H9 (cell line): ENCODE results near the gene ENPP5. TPM values are rescaled to one million over a fixed set of nuclear protein-coding genes. Genes with fewer than 3 reads are reported as not detected.

Experiments
- DNase-seq: peaks from one replicate; pipeline ENCODE4 v3.0.0-alpha.2; 2017
- H2AFZ ChIP-seq: one replicate; pipeline ENCODE4 v1.6.1; 2013; ENCODE audit warnings: mild to moderate bottlenecking, low read length, control low read depth, moderate library complexity
- H2AK5ac ChIP-seq: 2 replicates; pipeline ENCODE4 v1.6.1; 2013; ENCODE audit warnings: low read length, control low read depth, mixed read lengths; ENCODE audit not compliant: insufficient read length
- H2BK120ac ChIP-seq: one replicate; pipeline ENCODE4 v1.6.1; 2013; ENCODE audit warnings: low read depth, mild to moderate bottlenecking, low read length, control low read depth, inconsistent platforms; ENCODE audit not compliant: poor library complexity, severe bottlenecking
- H2BK12ac ChIP-seq: 2 replicates; pipeline ENCODE4 v1.6.1; 2013; ENCODE audit warnings: low read length, control low read depth, mixed read lengths, low read depth; ENCODE audit not compliant: insufficient read length
- H2BK15ac ChIP-seq: 2 replicates; pipeline ENCODE4 v1.6.1; 2013; ENCODE audit warnings: low read depth, low read length, control low read depth
- H2BK20ac ChIP-seq: one replicate; pipeline ENCODE4 v1.6.1; 2013; ENCODE audit warnings: low read depth, mild to moderate bottlenecking, low read length, control low read depth, inconsistent platforms; ENCODE audit not compliant: poor library complexity, severe bottlenecking
- H2BK5ac ChIP-seq: 2 replicates; pipeline ENCODE4 v1.6.1; 2013; ENCODE audit warnings: low read length, control low read depth, mixed read lengths; ENCODE audit not compliant: insufficient read length
- H3K14ac ChIP-seq: 2 replicates; pipeline ENCODE4 v1.6.1; 2013; ENCODE audit warnings: low read length, control low read depth; ENCODE audit not compliant: insufficient read depth
- H3K18ac ChIP-seq: 2 replicates; pipeline ENCODE4 v1.6.1; 2013; ENCODE audit warnings: low read depth, mild to moderate bottlenecking, mixed read lengths, low read length, control low read depth; ENCODE audit not compliant: insufficient read length
- H3K23ac ChIP-seq: 2 replicates; pipeline ENCODE4 v1.6.1; 2013; ENCODE audit warnings: low read length, control low read depth, mixed read lengths, low read depth; ENCODE audit not compliant: insufficient read length
- H3K23me2 ChIP-seq: 2 replicates; pipeline ENCODE4 v1.6.1; 2013; ENCODE audit warnings: low read depth, mild to moderate bottlenecking, mixed read lengths, low read length, control low read depth; ENCODE audit not compliant: insufficient read length, poor library complexity, severe bottlenecking
- H3K27ac ChIP-seq: 2 replicates; pipeline ENCODE4 v1.5.1; 2013; ENCODE audit warnings: low read length, control low read depth, mixed read lengths, low read depth; ENCODE audit not compliant: insufficient read length
- H3K27me3 ChIP-seq: 2 replicates; pipeline ENCODE4 v1.6.1; 2013; ENCODE audit warnings: low read length, control low read depth, inconsistent platforms; ENCODE audit not compliant: insufficient read depth
- H3K4ac ChIP-seq: 2 replicates; pipeline ENCODE4 v1.6.1; 2013; ENCODE audit warnings: low read depth, mild to moderate bottlenecking, control low read depth, inconsistent platforms, low read length, moderate library complexity
- H3K4me1 ChIP-seq: 2 replicates; pipeline ENCODE4 v1.6.1; 2013; ENCODE audit warnings: low read length, control low read depth, inconsistent platforms; ENCODE audit not compliant: insufficient read depth
- H3K4me2 ChIP-seq: 2 replicates; pipeline ENCODE4 v1.6.1; 2013; ENCODE audit warnings: low read length, control low read depth, mixed read lengths; ENCODE audit not compliant: insufficient read length, insufficient read depth
- H3K56ac ChIP-seq: 2 replicates; pipeline ENCODE4 v1.6.1; 2013; ENCODE audit warnings: low read depth, mild to moderate bottlenecking, mixed read lengths, low read length, control low read depth; ENCODE audit not compliant: insufficient read length
- H3K79me1 ChIP-seq: 2 replicates; pipeline ENCODE4 v1.6.1; 2013; ENCODE audit warnings: low read depth, mild to moderate bottlenecking, moderate library complexity, low read length, control low read depth, inconsistent platforms; ENCODE audit not compliant: insufficient read depth, poor library complexity, severe bottlenecking
- H3K79me2 ChIP-seq: 2 replicates; pipeline ENCODE4 v1.6.1; 2013; ENCODE audit warnings: low read length, control low read depth, inconsistent platforms; ENCODE audit not compliant: insufficient read depth
- H3K9ac ChIP-seq: 2 replicates; pipeline ENCODE4 v1.6.1; 2013; ENCODE audit warnings: low read length, control low read depth, mixed read lengths; ENCODE audit not compliant: insufficient read length; ENCODE audit errors: extremely low read depth
- H3K9me3 ChIP-seq: one replicate; pipeline ENCODE4 v1.6.1; 2013; ENCODE audit warnings: low read depth, low read length, inconsistent platforms; ENCODE audit not compliant: control insufficient read depth
- H3T11ph ChIP-seq: one replicate; pipeline ENCODE4 v1.6.1; 2013; ENCODE audit warnings: mild to moderate bottlenecking, low read length, control low read depth, inconsistent platforms
- H4K20me1 ChIP-seq: one replicate; pipeline ENCODE4 v1.6.1; 2013; ENCODE audit not compliant: control insufficient read depth, insufficient read length, insufficient read depth
- H4K5ac ChIP-seq: 2 replicates; pipeline ENCODE4 v1.6.1; 2013; ENCODE audit warnings: low read depth, mild to moderate bottlenecking, mixed read lengths, low read length, control low read depth; ENCODE audit not compliant: insufficient read length
- H4K8ac ChIP-seq: replicated peaks from 2 replicates; pipeline ENCODE4 v1.6.1; 2013; ENCODE audit warnings: low read length, control low read depth, mixed read lengths, low read depth; ENCODE audit not compliant: insufficient read length
- H4K91ac ChIP-seq: 2 replicates; pipeline ENCODE4 v1.6.1; 2013; ENCODE audit warnings: low read depth, mild to moderate bottlenecking, moderate library complexity, mixed read lengths, low read length, control low read depth; ENCODE audit not compliant: insufficient read length
- H3K27ac Mint-ChIP-seq, 3 experiments: 2 replicates in 2 of 3; 3 replicates in 1 of 3; pipeline ENCODE4 v1.8.0; 2020 to 2021; ENCODE audit warnings: mixed read lengths in 3 of 3, mild to moderate bottlenecking in 1 of 3, moderate library complexity in 1 of 3
- H3K27me3 Mint-ChIP-seq: 2 replicates; pipeline ENCODE4 v1.8.0; 2021; ENCODE audit warnings: low read depth, mild to moderate bottlenecking, moderate library complexity, mixed read lengths
- H3K36me3 Mint-ChIP-seq, 3 experiments: 2 replicates in 2 of 3; 3 replicates in 1 of 3; pipeline ENCODE4 v1.8.0; 2020 to 2021; ENCODE audit warnings: low read depth in 3 of 3, mixed read lengths in 3 of 3; ENCODE audit not compliant: insufficient read depth in 1 of 3
- H3K4me1 Mint-ChIP-seq, 2 experiments: 2 replicates each; pipeline ENCODE4 v1.8.0; 2020; ENCODE audit warnings: mixed read lengths in 2 of 2
- H3K4me3 Mint-ChIP-seq, 2 experiments: 2 replicates in 1 of 2; 3 replicates in 1 of 2; pipeline ENCODE4 v1.8.0; 2020 to 2021; ENCODE audit warnings: mild to moderate bottlenecking in 2 of 2, mixed read lengths in 2 of 2, moderate library complexity in 1 of 2
- H3K9me3 Mint-ChIP-seq, 2 experiments: 2 replicates in 1 of 2; 3 replicates in 1 of 2; pipeline ENCODE4 v1.8.0; 2020; ENCODE audit warnings: mild to moderate bottlenecking in 2 of 2, mixed read lengths in 2 of 2, moderate library complexity in 1 of 2
- WGBS: extraction: QIAGEN DNeasy Blood & Tissue Kit; methylation state at CpG from one replicate; pipeline ENCODE4 v1.1.7; 2013; ENCODE audit warnings: missing lambda C conversion rate, low lambda C conversion rate, mixed read lengths; ENCODE audit not compliant: insufficient read length; ENCODE audit errors: extremely low coverage; 5-methylcytosine and 5-hydroxymethylcytosine counted together
- total RNA-seq: library from RNA; stranded (reverse); gene quantifications from 2 replicates; pipeline ENCODE4 v1.2.1, GENCODE V29; 2021
- TF ChIP-seq, protein P1 (sequence below): fragments of 200-600 bp; sonication (generic); conservative IDR thresholded peaks from 3 replicates; pipeline ENCODE4 v1.8.0; 2021; ENCODE audit warnings: antibody characterized with exemption, mild to moderate bottlenecking

ENPP5 gene
- total RNA-seq, 1 experiment from 2014 or later, result 4.6 TPM

DNA sequence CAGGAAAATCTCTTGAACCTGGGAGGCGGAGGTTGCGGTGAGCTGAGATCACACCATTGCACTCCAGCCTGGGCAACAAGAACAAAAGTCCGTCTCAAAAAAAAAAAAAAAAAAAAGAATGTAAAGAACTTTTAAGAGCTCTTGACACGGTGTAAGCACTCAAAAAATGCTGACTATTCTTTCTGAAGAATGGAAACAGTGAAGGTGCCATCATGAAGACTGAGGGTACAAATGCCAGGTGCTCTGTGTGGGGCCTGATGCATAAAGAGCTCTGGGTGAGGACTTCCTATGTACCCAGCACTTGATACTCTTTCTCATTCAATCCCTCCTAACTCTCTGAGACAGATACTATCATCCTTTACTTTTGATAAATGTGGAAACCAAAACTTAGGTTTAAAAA lies 45.0 kb upstream of the ENPP5 start:
- H3K4ac ChIP-seq, result no peak overlapping the region
- H3K4me3 Mint-ChIP-seq, result no peak overlapping the region
- no peaks in the 10 kb centered on the region for H3K9me3 ChIP-seq
- no peak overlapping the region for H3K18ac ChIP-seq
- no peak overlapping the region for H2BK12ac ChIP-seq
- no peak overlapping the region for H2AK5ac ChIP-seq
- H2BK5ac ChIP-seq, result no peak overlapping the region
- no peak overlapping the region for H3K4me2 ChIP-seq
- no CpG with 5 or more reads among the region's 4 CpGs for WGBS
- H3K27ac ChIP-seq, result no peak overlapping the region
- H3K23me2 ChIP-seq, result no peaks in the 10 kb centered on the region
- TF ChIP-seq, protein P1, sequence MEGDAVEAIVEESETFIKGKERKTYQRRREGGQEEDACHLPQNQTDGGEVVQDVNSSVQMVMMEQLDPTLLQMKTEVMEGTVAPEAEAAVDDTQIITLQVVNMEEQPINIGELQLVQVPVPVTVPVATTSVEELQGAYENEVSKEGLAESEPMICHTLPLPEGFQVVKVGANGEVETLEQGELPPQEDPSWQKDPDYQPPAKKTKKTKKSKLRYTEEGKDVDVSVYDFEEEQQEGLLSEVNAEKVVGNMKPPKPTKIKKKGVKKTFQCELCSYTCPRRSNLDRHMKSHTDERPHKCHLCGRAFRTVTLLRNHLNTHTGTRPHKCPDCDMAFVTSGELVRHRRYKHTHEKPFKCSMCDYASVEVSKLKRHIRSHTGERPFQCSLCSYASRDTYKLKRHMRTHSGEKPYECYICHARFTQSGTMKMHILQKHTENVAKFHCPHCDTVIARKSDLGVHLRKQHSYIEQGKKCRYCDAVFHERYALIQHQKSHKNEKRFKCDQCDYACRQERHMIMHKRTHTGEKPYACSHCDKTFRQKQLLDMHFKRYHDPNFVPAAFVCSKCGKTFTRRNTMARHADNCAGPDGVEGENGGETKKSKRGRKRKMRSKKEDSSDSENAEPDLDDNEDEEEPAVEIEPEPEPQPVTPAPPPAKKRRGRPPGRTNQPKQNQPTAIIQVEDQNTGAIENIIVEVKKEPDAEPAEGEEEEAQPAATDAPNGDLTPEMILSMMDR, result no peak
- H3K23ac ChIP-seq, result no peak overlapping the region
- no peaks in the 10 kb centered on the region for H3K27me3 ChIP-seq
- peaks cover 39% of the 10 kb centered on the region for H3K27me3 Mint-ChIP-seq
- DNase-seq, result no peak
- H3K27ac Mint-ChIP-seq, result no peak overlapping the region
- H3T11ph ChIP-seq, result no peak overlapping the region
- H3K36me3 Mint-ChIP-seq, result no peaks in the 10 kb centered on the region
- H4K5ac ChIP-seq, result no peak overlapping the region
- no peak overlapping the region for H2BK20ac ChIP-seq
- H4K8ac ChIP-seq, result no peak overlapping the region
- H3K9me3 Mint-ChIP-seq, result no peaks in the 10 kb centered on the region
- H3K14ac ChIP-seq, result no peak overlapping the region
- no peak overlapping the region for H2AFZ ChIP-seq
- H3K79me1 ChIP-seq, result no peaks in the 10 kb centered on the region
- no peaks in the 10 kb centered on the region for H4K20me1 ChIP-seq
- H3K56ac ChIP-seq, result no peak overlapping the region
- H2BK15ac ChIP-seq, result no peak overlapping the region
- no peak overlapping the region for H2BK120ac ChIP-seq
- no peaks in the 10 kb centered on the region for H3K4me1 ChIP-seq
- no peak overlapping the region for H3K9ac ChIP-seq
- peaks cover 2 to 9% of the 10 kb centered on the region in 2 experiments for H3K4me1 Mint-ChIP-seq
- H3K79me2 ChIP-seq, result no peaks in the 10 kb centered on the region
- H4K91ac ChIP-seq, result no peak overlapping the region
